ENCODE measurements around the gene SEPTIN8. TPM values are rescaled to one million over a fixed set of nuclear protein-coding genes. Genes with fewer than 3 reads are reported as not detected.
A peak's percentile ranks its signal among the peaks of the same experiment; 100 is the strongest.

SEPTIN8 gene
- total and polyA plus RNA-seq, 11 donors: 11.0 to 47.6 (median 33.6) TPM

DNA sequence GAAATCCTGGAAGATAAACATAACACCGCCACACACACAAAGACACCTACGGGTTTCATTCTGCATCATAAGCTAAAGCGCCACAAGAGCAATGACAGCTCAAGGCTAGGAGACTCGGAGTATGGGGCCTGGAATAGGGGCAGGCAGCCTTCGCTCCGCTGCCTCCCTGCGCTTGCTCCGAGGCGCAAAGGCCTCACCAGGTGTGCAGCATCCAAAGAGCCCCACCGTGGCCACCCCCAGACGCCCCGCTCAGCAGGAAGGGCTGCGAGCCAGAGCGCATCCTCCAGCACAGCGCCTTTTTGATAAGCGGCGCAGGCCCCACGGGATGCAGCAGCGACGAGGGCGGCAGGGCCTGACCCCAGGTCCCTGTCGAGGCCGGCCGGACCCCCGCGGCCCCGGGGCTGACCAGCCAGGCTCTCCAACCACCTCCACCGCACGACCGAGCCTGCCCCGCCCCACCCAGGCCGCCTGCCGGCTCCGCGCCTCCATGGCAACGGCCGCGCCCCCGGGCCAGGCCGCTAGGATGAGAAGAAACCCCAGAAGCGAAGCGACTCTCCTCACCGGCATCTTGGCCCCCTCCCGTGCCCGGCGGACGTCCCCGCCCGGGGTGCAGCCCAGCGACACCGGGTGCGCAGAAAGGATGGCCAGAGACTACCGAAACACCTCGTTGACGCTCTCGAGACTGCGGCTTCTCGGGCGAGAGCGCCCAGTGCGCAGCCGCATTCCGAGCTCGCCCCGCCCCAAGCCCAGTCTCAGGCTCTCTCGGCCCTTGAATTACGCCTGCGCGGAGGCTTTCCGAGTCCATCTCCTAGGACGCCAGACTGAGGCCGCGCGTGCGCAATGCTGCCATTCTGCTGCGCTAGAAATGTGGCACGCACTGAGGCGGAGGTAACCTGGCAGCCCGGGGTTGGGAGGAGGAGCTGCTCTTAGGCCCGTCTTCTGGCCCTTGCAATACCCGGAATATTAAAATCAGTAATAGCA, 39.9 kb downstream of the SEPTIN8 start, which contains the start of gene KIF3A:
Gene KIF3A (minus strand): TSS at position 694 of the 981 bp plus-strand sequence. CDS start 127 bp downstream, at position 567.
- intact Hi-C loops (cut with DNase I): loop anchor here in 1 of 10 donors (5.0 kb wide), 1 partner anchor 40 kb away; the partner anchor contains the start of gene SEPTIN8
- H3K36me3 ChIP-seq: peaks cover 0 to 20% (median 6%) of the 10 kb centered on the region in 9 donors
- DNase-seq: peak; percentile 93 to 99 (median 98)
- no peaks in the 10 kb centered on the region for H3K9me3 ChIP-seq
- peak; percentile 97 to 100 (median 100) for ATAC-seq
- H3K4me1 ChIP-seq: peaks cover 0 to 20% (median 9%) of the 10 kb centered on the region in 12 donors
- peaks cover 0 to 5% (median 0%) of the 10 kb centered on the region in 9 donors for H3K27me3 ChIP-seq
- peak in 1 of 2 donors; percentile 63 for TF ChIP-seq POLR2A (IDR thresholded peaks at IDR 0.05)
- TF ChIP-seq, protein P1, sequence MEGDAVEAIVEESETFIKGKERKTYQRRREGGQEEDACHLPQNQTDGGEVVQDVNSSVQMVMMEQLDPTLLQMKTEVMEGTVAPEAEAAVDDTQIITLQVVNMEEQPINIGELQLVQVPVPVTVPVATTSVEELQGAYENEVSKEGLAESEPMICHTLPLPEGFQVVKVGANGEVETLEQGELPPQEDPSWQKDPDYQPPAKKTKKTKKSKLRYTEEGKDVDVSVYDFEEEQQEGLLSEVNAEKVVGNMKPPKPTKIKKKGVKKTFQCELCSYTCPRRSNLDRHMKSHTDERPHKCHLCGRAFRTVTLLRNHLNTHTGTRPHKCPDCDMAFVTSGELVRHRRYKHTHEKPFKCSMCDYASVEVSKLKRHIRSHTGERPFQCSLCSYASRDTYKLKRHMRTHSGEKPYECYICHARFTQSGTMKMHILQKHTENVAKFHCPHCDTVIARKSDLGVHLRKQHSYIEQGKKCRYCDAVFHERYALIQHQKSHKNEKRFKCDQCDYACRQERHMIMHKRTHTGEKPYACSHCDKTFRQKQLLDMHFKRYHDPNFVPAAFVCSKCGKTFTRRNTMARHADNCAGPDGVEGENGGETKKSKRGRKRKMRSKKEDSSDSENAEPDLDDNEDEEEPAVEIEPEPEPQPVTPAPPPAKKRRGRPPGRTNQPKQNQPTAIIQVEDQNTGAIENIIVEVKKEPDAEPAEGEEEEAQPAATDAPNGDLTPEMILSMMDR (IDR thresholded peaks at IDR 0.05): peak in 3 of 12 donors; percentile 15 to 32 (median 21)
- WGBS, 4 donors: 1 to 2% (median 2%) methylated on average over 38 to 81 of the region's 81 CpGs
- peak within 1 kb of the TSS in 10 of 12 donors; percentile 36 to 85 (median 63) for H3K27ac ChIP-seq
- peak within 1 kb of the TSS; percentile 58 to 97 (median 84) for H3K4me3 ChIP-seq

DNA sequence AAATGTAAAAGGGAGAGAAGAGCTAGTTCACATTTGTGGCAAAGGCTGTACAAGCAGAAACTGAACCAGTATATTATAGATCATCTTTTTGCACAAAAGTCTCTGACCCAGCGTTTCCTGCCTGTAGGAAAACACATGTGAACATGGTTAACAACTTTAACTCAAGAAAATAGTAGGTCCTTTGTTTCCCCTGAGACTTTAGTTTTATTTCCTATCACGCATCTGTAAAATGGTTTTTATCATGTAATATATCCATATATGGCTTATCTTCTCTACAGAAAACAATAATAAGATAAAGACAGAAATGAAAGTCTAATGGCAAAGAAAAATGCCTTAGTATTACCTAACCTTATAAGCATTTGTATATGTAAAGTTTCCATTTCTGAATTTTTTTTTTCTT, 42.4 kb downstream of the SEPTIN8 start:
- H3K27me3 ChIP-seq: no peaks in the 10 kb centered on the region
- no peaks in the 10 kb centered on the region for H3K9me3 ChIP-seq
- H3K36me3 ChIP-seq: peaks cover 0 to 29% (median 6%) of the 10 kb centered on the region in 9 donors
- no peak overlapping the region for H3K27ac ChIP-seq
- WGBS, 4 donors: 64 to 82% (median 74%) methylated on average over 2 of the region's 2 CpGs
- ATAC-seq (no peak), DNase-seq (no peak)
- intact Hi-C loops (cut with DNase I): loop anchor here in 1 of 10 donors (5.0 kb wide), 1 partner anchor 43 kb away; the partner anchor contains the start of gene SEPTIN8
- H3K4me1 ChIP-seq: peaks cover 0 to 20% (median 9%) of the 10 kb centered on the region in 12 donors
- TF ChIP-seq POLR2A (IDR thresholded peaks at IDR 0.05): no peak
- TF ChIP-seq, protein P1 (IDR thresholded peaks at IDR 0.05): no peak
- H3K4me3 ChIP-seq: no peak overlapping the region

DNA sequence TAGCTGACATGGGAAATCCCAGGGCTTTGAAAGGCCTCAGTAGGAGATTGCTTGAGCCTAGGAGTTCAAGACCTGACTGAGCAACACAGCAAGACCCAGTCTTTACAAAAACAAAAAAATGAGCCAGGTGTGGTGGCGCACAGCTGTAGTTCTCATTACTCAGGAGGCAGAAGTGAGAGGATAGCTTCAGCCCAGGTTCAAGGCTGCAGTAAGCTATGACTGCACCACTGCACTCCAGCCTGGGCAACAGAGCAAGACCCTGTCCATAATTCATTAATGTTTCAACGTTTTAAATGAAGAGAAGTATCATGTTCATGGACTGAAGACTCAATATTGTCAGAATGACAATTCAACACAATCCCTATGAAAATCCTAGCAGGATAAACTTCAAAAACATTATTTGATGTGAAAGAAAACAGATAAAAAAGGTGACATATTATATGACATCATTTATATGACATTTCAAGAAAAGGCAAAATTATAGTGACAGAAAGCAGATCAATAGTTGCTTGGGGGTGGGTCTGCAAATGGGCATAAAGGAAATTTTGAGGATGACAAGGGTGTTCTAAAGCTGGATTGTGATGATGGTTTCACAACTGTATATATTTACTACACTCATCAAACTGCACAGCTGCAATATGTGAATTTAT, 43.4 kb downstream of the SEPTIN8 start:
- no peak for TF ChIP-seq POLR2A (IDR thresholded peaks at IDR 0.05)
- TF ChIP-seq, protein P1 (IDR thresholded peaks at IDR 0.05): no peak
- DNase-seq (no peak), ATAC-seq (no peak)
- H3K4me1 ChIP-seq: peaks cover 0 to 20% (median 9%) of the 10 kb centered on the region in 12 donors
- no peak overlapping the region for H3K27ac ChIP-seq
- intact Hi-C loops (cut with DNase I): no loop called here
- no peaks in the 10 kb centered on the region for H3K9me3 ChIP-seq
- 87 to 90% (median 88%) methylated on average over 2 of the region's 2 CpGs for WGBS, 4 donors
- no peaks in the 10 kb centered on the region for H3K27me3 ChIP-seq
- peaks cover 0 to 29% (median 6%) of the 10 kb centered on the region in 9 donors for H3K36me3 ChIP-seq
- no peak overlapping the region for H3K4me3 ChIP-seq
